PFSK-1 (cell line): ENCODE data around the gene ATCAY.

Experiments
- FOXP2 ChIP-seq: optimal IDR thresholded peaks from 2 replicates; pipeline ENCODE3; 2011; ENCODE audit warnings: borderline replicate concordance, control low read depth, inconsistent platforms; ENCODE audit not compliant: insufficient read depth; ENCODE audit errors: extremely low read length, extremely low read depth
- POLR2AphosphoS5 ChIP-seq: IDR thresholded peaks from 2 replicates; pipeline ENCODE4 v1.6.1; 2012; ENCODE audit warnings: low read depth, mild to moderate bottlenecking, control low read depth, low read length, moderate library complexity
- SIN3A ChIP-seq: IDR thresholded peaks from 2 replicates; pipeline ENCODE4 v1.6.1; 2012; ENCODE audit warnings: mild to moderate bottlenecking, low read length, moderate library complexity, borderline replicate concordance; ENCODE audit not compliant: insufficient read depth
- TAF1 ChIP-seq: IDR thresholded peaks from 2 replicates; pipeline ENCODE4 v1.6.1; 2012; ENCODE audit warnings: low read length, control low read depth, borderline replicate concordance; ENCODE audit not compliant: insufficient read depth
- TF ChIP-seq, protein P1 (sequence below), 2 experiments: IDR thresholded peaks; 2 replicates each; pipeline versions ENCODE4 v1.6.1 to v1.8.0; 2011 to 2012; ENCODE audit warnings: low read depth in 2 of 2, low read length in 2 of 2, control low read depth in 1 of 2, inconsistent platforms in 1 of 2, mild to moderate bottlenecking in 1 of 2, moderate library complexity in 1 of 2; ENCODE audit not compliant: insufficient read depth in 1 of 2

ATCAY gene

DNA sequence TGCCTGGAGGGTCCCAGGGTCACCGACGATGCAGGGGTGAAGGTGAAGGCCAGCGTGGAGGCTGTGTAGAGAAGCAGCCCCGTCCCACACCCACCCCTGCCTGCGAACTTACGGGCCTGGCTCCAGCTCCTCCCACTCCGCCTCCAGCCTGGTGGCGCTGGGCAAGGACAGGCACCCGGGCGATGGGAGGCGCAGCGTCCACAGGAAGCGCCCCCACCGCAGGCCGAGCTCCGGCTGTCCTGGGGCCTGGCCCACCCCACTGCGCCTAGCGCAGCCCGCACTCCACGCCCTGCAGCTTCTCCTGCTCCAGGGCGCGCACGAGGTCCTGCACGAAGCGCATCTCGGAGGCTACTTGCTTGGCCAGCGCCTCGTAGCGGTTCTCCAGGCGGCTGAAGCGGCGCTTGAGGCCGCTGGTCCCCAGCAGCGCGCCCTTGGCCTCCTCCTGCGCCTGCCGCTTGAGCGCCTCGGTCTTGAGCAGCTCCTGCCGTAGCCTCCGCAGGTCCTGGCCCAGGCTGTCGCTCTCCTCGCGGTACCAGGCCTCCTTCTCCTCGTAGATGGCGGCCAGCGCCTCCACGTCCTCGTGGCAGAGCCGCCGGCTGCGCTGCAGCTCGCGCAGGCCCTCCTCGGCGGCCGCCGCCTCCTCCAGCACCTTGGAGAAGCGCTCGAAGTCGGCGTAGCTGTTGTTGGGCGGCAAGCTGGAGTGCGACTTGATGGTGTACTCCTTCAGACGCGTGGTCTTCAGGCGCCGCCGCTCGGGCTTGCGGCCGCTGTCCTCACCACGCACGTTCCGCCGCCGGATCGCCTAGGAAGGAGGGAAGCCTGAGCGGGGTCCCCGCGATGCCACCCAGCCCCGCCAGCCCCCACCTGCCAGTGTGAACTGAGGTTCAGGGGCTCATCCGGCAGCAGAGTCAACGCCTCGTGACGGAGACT is 78.6 kb downstream of the ATCAY start:
- TF ChIP-seq TAF1 (no peak), FOXP2 (no peak), POLR2AphosphoS5 (no peak)

DNA sequence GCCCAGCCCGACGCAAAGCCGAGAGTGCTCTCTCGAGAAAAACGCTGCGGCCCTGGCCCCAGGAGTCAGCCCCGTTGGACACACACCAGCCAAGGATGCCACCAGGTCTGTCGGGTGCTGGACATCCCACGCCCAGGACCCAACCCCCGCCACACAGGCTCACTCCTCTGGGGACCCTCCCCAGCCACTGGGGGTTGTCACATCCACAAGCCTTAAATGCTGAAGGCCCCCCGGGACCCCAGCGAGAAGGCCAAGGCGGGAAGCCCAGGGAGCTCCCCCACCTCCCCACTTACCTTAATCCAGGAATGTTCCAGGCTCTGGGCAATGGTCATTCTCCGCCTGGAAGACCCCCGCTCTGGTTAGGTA is 79.3 kb downstream of the ATCAY start:
- TF ChIP-seq TAF1 (no peak), POLR2AphosphoS5 (no peak), SIN3A (no peak), FOXP2 (no peak)
- TF ChIP-seq, protein P1, sequence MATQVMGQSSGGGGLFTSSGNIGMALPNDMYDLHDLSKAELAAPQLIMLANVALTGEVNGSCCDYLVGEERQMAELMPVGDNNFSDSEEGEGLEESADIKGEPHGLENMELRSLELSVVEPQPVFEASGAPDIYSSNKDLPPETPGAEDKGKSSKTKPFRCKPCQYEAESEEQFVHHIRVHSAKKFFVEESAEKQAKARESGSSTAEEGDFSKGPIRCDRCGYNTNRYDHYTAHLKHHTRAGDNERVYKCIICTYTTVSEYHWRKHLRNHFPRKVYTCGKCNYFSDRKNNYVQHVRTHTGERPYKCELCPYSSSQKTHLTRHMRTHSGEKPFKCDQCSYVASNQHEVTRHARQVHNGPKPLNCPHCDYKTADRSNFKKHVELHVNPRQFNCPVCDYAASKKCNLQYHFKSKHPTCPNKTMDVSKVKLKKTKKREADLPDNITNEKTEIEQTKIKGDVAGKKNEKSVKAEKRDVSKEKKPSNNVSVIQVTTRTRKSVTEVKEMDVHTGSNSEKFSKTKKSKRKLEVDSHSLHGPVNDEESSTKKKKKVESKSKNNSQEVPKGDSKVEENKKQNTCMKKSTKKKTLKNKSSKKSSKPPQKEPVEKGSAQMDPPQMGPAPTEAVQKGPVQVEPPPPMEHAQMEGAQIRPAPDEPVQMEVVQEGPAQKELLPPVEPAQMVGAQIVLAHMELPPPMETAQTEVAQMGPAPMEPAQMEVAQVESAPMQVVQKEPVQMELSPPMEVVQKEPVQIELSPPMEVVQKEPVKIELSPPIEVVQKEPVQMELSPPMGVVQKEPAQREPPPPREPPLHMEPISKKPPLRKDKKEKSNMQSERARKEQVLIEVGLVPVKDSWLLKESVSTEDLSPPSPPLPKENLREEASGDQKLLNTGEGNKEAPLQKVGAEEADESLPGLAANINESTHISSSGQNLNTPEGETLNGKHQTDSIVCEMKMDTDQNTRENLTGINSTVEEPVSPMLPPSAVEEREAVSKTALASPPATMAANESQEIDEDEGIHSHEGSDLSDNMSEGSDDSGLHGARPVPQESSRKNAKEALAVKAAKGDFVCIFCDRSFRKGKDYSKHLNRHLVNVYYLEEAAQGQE (IDR thresholded peaks at IDR 0.05; ENCODE audit: insufficient read depth in 1 of 2, low read depth in 2 of 2, low read length in 2 of 2) = no peak

DNA sequence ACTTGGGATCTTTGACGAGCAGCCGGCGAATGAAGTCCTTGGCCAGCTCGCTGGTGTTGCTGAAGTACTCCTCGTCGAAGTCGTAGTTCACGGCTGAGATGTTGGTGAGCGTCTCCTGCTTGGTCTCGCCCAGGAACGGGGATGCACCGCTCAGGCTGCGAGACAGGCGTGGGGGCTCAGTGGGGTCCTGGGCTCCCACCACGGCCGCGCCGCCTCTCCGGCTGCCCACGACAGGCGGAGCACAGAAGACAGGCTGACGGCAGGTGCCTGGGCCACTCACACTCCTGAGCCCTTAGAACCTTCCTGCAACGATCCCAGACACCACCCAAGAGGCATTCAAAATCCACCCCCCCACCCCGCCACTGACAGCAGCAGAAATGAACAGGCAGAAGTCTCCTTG is 80.5 kb downstream of the ATCAY start:
- TF ChIP-seq FOXP2 = no peak
- TF ChIP-seq, protein P1 (IDR thresholded peaks at IDR 0.05; ENCODE audit: insufficient read depth in 1 of 2, low read depth in 2 of 2, low read length in 2 of 2) = no peak
- no peak for TF ChIP-seq SIN3A
- no peak for TF ChIP-seq POLR2AphosphoS5
- no peak for TF ChIP-seq TAF1

DNA sequence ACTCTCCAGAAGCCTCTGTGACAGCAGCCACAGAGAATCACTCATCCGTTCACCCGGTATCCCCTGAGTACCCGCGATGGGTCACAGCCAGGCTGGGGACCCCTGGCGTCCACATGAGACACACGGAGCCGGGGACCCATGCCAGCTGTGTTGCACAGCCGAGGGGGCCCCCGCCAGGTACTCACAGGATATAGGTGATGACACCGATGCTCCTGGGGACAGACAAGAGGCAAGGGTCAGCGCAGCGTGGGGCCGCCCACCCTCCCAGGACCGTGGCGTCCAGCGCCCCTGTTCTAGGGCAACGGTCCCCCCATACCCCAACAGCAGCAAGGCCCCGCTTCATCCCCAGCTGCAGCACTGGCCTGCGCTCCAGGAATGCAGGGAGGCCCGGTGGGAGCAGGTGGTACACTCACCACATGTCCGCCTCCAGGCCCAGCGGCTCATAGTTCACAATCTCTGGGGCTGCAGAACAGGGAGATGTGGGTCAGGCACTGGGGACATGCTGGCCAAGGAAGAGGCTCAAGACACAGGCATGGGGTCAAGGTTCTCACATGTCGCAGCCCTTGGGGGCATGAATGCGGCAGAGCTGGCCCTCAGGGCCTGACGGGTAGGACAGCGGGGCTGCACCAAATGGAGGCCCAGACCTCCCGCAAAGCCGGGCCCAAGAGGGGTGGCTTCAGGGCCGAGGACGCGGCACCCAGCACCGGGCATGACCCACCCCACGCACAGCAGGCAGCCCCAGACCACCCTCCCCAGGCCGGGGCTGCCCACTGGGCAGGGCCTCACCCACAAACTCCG is 83.2 kb downstream of the ATCAY start:
- TF ChIP-seq TAF1 = no peak
- TF ChIP-seq FOXP2 = no peak
- TF ChIP-seq POLR2AphosphoS5 = no peak
- no peak for TF ChIP-seq SIN3A
- TF ChIP-seq, protein P1 (IDR thresholded peaks at IDR 0.05; ENCODE audit: insufficient read depth in 1 of 2, low read depth in 2 of 2, low read length in 2 of 2) = no peak
